Measurements from ENCODE around the gene RSU1. TPM values are rescaled to one million over a fixed set of nuclear protein-coding genes. Genes with fewer than 3 reads are reported as not detected.

RSU1 gene
- total RNA-seq, 1 donor from 2014 or later, result 63.4 TPM

GRCh38 chr10:16685551-16685950 lies 131.7 kb downstream of the RSU1 start:
- no peak for DNase-seq (ENCODE audit: low read depth)

GRCh38 chr10:16681521-16681920 lies 135.7 kb downstream of the RSU1 start:
- no peak for DNase-seq (ENCODE audit: low read depth)

DNA sequence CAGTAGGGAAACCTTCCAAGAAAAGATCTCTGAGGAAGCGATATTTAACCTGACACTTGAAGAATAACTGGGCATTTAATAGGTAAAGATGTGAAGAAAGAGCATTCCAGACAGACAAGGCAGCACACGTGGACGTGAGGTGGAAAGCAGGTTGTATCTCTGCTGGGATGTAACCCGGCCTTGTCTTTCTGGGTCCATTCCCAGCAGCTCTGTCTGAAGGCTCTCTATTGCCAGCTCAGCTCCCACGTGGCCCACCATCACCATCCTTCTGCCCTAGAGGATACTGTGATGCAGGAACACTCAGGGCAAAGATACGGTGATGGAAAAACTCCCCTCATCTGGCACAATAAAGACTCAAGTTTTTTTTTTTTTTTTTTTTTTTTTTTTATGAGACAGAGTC lies 137.7 kb downstream of the RSU1 start:
- DNase-seq (ENCODE audit: low read depth), result no peak

DNA sequence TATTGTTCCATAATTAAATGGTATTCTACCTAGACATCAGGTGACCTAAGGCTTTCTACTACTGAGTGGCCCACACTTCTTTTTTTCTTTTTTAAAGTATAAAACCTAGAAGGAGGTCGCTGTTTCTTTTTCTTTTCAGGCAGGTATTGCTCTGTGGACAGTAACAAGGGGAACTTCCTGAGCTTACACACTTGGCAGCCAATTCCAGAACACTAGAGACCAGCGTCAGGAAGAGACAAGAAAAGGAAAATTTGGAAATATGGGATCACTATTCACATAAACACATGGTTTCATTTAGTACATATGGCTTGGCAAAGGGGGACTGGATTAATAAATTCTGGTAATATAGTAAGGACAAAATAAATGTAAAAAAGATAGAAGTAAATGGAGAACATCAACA lies 141.9 kb downstream of the RSU1 start:
- DNase-seq (ENCODE audit: low read depth), result no peak

DNA sequence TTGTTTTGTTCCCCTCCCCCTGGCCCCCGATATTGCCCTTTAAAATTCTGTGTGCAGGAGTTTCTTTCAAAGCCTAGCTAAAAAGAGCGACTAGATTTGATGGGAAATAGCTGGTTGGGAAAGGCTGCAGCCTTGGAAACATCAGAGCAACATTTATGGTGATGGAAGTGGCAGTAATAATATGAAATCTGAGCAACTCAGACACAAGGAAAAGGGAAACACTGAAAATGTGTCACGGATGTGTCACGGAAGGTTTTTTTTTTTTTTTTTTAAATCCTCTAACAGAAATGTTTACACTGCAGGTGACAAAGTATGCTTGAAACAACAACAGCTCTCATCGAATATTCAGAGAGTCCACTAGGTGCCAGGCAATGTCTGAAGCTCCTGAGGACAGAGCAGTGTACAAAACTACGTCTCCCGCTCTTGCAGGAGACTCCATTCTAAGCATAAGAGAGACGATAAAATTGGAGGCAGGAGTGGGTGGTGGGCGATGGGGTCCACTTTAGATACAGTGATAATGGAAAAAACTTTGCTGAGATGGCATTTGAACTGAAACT lies 143.0 kb downstream of the RSU1 start:
- no peak for DNase-seq (ENCODE audit: low read depth)

DNA sequence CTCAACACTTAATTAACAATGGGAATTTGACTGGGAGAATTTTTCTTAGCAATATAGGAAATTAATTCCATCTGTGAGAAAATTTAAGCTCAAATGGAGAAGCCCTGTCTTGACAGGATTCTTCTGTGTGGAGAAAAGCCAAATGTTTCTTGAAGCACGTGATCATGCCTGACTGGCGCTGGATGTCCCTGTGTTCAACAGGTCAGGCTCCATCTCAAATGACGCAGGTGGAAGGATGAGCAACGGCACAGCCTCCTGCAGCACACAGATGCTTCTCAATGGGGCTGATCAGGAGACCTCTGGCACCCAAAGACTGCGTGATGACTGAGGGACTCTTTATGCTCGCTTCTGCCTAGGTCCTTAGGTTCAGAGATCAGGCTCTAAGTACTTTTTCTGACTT lies 143.8 kb downstream of the RSU1 start:
- DNase-seq (ENCODE audit: low read depth), result no peak

DNA sequence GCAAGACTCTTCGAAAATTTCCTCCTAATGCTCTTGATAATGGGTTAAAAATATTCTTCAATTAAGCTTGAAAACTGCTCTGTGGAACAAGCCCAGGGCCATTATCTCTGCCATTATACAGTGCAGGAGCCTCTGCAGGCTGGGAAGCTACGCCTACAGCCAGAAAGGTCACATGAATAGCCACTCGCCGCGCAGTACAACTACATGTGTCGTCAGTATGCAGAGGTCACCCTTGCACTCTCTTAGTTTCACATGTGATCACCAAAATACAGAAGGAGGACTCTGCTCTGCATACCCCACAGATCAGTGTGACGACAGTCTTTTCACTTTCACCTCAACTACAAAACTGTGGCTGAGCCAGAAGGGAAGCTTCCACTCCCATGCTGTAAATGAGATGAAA lies 153.8 kb downstream of the RSU1 start:
- no peak for DNase-seq (ENCODE audit: low read depth)

GRCh38 chr10:16662923-16663322 lies 154.3 kb downstream of the RSU1 start:
- no peak for DNase-seq (ENCODE audit: low read depth)

DNA sequence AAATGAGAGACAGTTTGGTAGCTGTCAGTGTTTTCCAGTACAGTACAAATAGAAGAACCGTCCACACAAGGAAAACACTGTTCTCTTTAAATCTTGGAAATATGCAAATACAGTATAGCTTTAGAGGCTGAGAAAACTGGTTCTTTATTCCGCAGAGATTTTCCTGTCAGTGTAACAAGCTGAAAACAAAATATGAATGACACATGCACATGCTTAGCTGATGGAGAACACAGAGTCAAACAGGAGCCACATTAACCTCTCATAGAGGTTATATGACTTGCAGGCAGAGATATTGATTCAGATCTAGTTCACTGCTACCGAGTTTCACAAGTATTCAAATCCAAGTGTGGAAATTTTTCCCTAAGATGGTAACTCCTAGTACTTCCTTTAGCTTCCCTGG lies 160.3 kb downstream of the RSU1 start:
- no peak for DNase-seq (ENCODE audit: low read depth)

- no peak for DNase-seq (ENCODE audit: low read depth)
Measured at GRCh38 chr10:16653224-16653623, 164.0 kb downstream of the RSU1 start.

- no peak for DNase-seq (ENCODE audit: low read depth)
Measured at GRCh38 chr10:16652154-16652553, 165.1 kb downstream of the RSU1 start.

GRCh38 chr10:16649757-16650156 lies 167.5 kb downstream of the RSU1 start:
- DNase-seq (ENCODE audit: low read depth), result no peak

GRCh38 chr10:16648366-16648765 lies 168.9 kb downstream of the RSU1 start:
- no peak for DNase-seq (ENCODE audit: low read depth)

DNA sequence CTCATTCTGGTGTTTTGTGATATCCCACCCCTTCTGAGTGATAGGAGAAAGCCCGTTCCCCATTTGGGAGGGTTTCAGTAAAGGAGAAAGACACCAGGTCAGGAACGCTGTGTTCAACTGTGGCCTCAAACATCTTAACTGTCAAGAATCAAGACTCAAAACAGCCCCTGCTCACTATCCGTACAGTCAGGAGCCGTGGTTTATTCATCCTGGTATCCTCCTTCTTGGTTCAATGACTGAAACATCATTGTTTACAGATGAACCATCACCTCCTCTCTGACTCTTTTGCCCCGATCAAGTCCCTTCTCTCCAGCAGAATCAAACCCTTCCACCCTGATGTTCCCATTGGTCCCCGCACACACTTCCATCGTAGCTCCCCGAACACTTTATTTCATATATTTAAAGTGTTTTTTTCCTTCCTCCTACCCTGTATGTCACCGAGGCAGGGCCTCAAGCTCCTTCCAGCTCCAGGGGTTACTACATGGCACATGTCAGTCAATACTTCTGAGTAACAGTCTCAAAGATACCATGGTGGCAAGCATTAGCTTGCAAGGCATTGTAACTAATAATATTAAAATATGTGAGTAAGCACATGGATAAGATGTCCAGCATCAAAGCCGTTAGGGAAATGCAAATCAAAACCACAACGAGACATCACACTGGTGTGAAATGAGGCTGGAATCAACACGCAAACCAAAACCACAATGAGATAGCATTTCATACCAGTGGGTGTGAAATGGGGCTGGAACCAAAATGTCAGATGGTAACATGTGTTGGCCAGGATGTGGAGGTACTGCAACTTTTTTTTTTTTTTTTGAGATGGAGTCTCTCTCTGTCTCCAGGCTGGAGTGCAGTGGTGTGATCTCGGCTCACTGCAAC lies 170.8 kb downstream of the RSU1 start:
- DNase-seq (ENCODE audit: low read depth), result peak; percentile 71

DNA sequence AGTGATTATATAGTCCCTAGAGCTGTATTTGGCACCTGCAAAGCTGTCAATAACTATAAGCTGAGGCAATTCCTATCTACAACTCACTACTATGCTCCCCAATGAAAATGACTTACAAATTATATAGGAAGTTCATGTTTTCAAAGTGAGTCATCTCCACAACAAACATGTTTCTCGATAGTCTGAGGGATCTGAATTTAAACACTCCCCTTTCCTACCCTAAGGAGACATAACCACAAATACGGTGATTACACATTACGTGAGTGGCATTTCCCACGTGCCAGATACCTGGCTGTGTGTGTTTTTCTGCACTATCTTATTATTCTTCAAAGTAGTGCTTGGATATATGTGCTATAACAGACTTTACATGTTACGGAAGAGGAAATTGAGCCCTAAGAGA lies 173.1 kb downstream of the RSU1 start:
- no peak for DNase-seq (ENCODE audit: low read depth)

DNA sequence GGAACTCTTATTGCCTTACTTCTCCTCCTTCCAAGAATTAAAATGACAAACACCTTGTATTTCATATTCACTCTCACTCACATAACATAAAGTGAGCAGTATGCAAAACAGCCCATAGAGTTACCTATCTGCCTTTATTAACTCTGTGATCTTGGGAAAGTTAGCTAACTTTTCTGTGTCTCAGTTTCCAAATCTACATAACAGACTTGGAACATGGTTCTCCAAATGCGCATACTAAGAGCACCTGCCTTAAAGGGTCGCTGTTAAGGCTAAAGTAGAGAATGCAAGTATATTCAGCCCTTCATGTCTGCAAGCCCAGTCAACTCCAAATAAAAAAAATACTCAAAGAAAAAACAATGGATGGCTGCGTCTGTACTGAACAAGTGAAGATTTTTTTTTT lies 173.7 kb downstream of the RSU1 start:
- no peak for DNase-seq (ENCODE audit: low read depth)

- DNase-seq (ENCODE audit: low read depth), result no peak
Measured at GRCh38 chr10:16640153-16640552, 177.1 kb downstream of the RSU1 start.

DNA sequence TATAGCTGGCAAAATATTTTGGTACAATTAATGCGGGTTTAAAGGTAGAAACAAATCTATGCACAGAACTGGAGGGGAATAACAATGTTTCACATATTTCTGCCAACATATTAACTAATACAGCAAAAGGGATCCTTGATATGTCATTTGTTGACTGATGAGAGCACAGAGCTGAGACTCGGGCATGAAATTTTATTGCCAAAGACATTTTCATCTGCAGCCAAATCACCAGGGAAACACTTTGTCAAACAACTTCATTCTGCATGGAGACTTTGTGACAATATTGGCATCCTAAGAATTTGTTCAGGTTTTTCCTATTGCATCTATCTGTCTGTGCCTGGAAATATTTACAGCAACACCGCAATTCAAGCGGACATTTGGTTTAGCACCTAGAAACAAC lies 177.8 kb downstream of the RSU1 start:
- no peak for DNase-seq (ENCODE audit: low read depth)

GRCh38 chr10:16632996-16633395 lies 184.2 kb downstream of the RSU1 start:
- DNase-seq (ENCODE audit: low read depth), result no peak

- no peak for DNase-seq (ENCODE audit: low read depth)
Measured at GRCh38 chr10:16626697-16627096, 190.5 kb downstream of the RSU1 start.

DNA sequence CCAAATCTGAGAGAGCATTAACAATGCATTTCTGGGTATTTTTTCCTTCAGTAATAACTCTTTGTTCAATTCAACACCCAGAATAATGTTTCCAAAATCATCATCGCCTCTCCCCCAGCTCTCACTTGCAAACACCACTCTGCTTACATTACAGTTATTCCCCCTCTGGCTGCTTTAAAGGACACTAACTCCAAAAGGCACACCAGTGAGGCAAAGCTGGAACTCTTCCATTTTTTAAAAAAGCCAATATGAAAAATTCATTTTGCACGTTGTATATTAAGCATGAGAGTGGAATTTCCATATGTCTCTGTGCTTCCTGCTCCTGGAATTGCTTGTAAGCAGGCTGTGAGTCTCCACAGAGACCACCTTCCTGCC lies 204.3 kb downstream of the RSU1 start:
- DNase-seq (ENCODE audit: low read depth), result no peak

DNA sequence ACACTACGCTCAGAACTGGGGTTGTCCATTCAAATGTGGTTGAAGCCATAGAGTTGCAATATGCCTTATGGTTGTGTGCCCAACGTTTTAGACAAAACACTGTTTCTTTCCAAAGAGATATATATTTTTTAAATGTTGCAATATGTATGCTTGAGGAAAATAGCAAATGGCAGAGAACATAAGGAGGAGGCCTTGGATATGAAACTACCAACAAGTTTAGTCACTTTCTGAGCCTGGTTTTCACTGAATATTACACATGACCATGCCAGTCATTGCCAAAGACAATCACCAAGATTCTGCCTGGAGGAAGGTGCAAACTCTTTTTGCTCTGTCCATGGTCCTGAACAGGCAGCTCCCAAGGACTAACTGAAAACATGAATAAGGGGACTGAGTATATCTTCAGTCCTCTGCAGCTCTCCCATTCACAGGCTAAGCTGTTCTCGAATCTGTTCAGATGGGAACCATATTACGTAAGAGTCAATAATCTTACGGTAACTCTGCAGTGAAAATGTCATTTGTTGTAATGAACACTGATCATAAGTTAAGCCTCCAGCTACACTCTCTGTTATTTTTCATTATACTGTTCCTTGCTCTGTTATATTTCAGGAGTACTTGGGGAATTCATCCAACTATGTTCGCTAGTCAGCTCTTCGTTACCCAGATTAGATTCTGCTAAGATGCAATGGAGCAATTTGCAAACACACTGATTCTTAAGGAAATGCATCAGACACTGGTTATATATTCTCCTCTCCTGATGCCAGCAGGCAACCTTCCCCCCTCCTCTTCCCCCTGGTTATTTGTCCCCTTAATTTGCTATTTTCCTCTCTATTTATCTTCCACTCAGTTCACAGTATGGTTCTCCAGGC lies 204.9 kb downstream of the RSU1 start:
- peak; percentile 79 for DNase-seq (ENCODE audit: low read depth)
